Stomach (tissue), 4 donors: ENCODE measurements around the gene SHROOM4.

ENCODE experiments used
- CTCF ChIP-seq, 7 experiments: fragments of 450-650 bp in 4 of 7; fragments of 200-600 bp in 3 of 7; sonication (generic) in 3 of 7; IDR thresholded peaks; one replicate each; pipeline ENCODE4 v1.5.1; 2016 to 2019; ENCODE audit warnings: antibody characterized with exemption in 7 of 7, control low read depth in 2 of 7, mild to moderate bottlenecking in 1 of 7
- POLR2A ChIP-seq, 4 donors: fragments of 450-650 bp; IDR thresholded peaks; one replicate each; pipeline ENCODE4 v1.6.1; 2016; ENCODE audit warnings: antibody characterized with exemption in 4 of 4, control low read depth in 2 of 4, mild to moderate bottlenecking in 1 of 4, moderate library complexity in 1 of 4

- TF ChIP-seq POLR2A (IDR thresholded peaks at IDR 0.05) (no peak), CTCF (IDR thresholded peaks at IDR 0.05) (no peak)
Observed at GRCh38 chrX:50719614-50720013, 94.4 kb downstream of the SHROOM4 start.
